Natural killer cell (primary cell): ENCODE measurements around the gene TSPAN11. TPM values are rescaled to one million over a fixed set of nuclear protein-coding genes. Genes with fewer than 3 reads are reported as not detected.

Source experiments
- ATAC-seq, 3 donors: fragments of 150-1000 bp in 2 of 3; fragments of 200-7000 bp in 1 of 3; cut with Tn5 transposase; 1 replicate in 1 of 3; 2 replicates in 2 of 3; pipeline ENCODE4 v1.10.0; 2021; ENCODE audit warnings: mild to moderate bottlenecking in 2 of 3, moderate library complexity in 2 of 3
- DNase-seq, 2 donors: peaks; one replicate each; pipeline versions ENCODE4 v3.0.0 to v3.0.0-alpha.2; 2013 to 2021; ENCODE audit warnings: mixed read lengths in 1 of 2
- H3K27ac ChIP-seq: one replicate; pipeline ENCODE4 v1.5.1; 2013; ENCODE audit warnings: mild to moderate bottlenecking, low read length
- H3K27me3 ChIP-seq: one replicate; pipeline ENCODE4 v1.6.1; 2013; ENCODE audit warnings: low read length; ENCODE audit not compliant: control insufficient read depth, insufficient read depth
- H3K36me3 ChIP-seq: one replicate; pipeline ENCODE4 v1.6.1; 2013; ENCODE audit warnings: low read length; ENCODE audit not compliant: control insufficient read depth, insufficient read depth
- H3K4me1 ChIP-seq: one replicate; pipeline ENCODE4 v1.6.1; 2013; ENCODE audit warnings: low read length; ENCODE audit not compliant: control insufficient read depth, insufficient read depth
- H3K4me3 ChIP-seq: one replicate; pipeline ENCODE4 v1.5.1; 2013; ENCODE audit warnings: low read length
- H3K9me3 ChIP-seq: one replicate; pipeline ENCODE4 v1.6.1; 2013; ENCODE audit warnings: low read length; ENCODE audit not compliant: control insufficient read depth, insufficient read depth
- H3K27ac Mint-ChIP-seq, 2 donors: one replicate each; pipeline ENCODE4 v1.8.0; 2022; ENCODE audit warnings: mild to moderate bottlenecking in 2 of 2, mixed read lengths in 2 of 2, moderate library complexity in 1 of 2
- H3K27me3 Mint-ChIP-seq, 2 donors: one replicate each; pipeline ENCODE4 v1.8.0; 2022; ENCODE audit warnings: low read depth in 2 of 2, mixed read lengths in 2 of 2
- H3K36me3 Mint-ChIP-seq: one replicate; pipeline ENCODE4 v1.8.0; 2022; ENCODE audit warnings: mixed read lengths
- H3K4me1 Mint-ChIP-seq, 2 donors: one replicate each; pipeline ENCODE4 v1.8.0; 2022; ENCODE audit warnings: mixed read lengths in 2 of 2
- H3K4me3 Mint-ChIP-seq: one replicate; pipeline ENCODE4 v1.8.0; 2022; ENCODE audit warnings: mild to moderate bottlenecking, moderate library complexity, mixed read lengths
- H3K9me3 Mint-ChIP-seq, 2 donors: one replicate each; pipeline ENCODE4 v1.8.0; 2022; ENCODE audit warnings: mixed read lengths in 2 of 2
- CTCF ChIP-seq: fragments of 200-600 bp; IDR thresholded peaks from one replicate; pipeline ENCODE4 v1.8.0; 2022; ENCODE audit warnings: antibody characterized with exemption
- WGBS: methylation state at CpG from one replicate; pipeline ENCODE4 v1.1.7; 2013; ENCODE audit warnings: missing lambda C conversion rate; ENCODE audit not compliant: insufficient coverage; 5-methylcytosine and 5-hydroxymethylcytosine counted together
- intact Hi-C: fragments of 100-400 bp; cut with micrococcal nuclease; formaldehyde crosslinking; loops from one replicate; pipeline ENCODE4 v1.14.2; 2022
- total RNA-seq, 4 donors: library from RNA; stranded (reverse); fragments of 120-200 nt in 1 of 4; gene quantifications; one replicate each; pipeline versions ENCODE4 v1.2.3 to v1.2.4, GENCODE V29; 2013 to 2022

TSPAN11 gene
- total RNA-seq, 3 donors from 2014 or later (not counting 1 experiment from before 2014, with no cell fraction given), result not detected

- 93% methylated on average over 2 of the region's 3 CpGs for WGBS
- DNase-seq, result no peak
- no peak overlapping the region for H3K4me3 Mint-ChIP-seq
- H3K27me3 Mint-ChIP-seq, result no peaks in the 10 kb centered on the region
- Histone ChIP-seq H3K27me3 (no peaks in the 10 kb centered on the region), H3K4me3 (no peak overlapping the region), H3K27ac (no peak overlapping the region), H3K36me3 (no peaks in the 10 kb centered on the region), H3K4me1 (no peaks in the 10 kb centered on the region), H3K9me3 (no peaks in the 10 kb centered on the region)
- TF ChIP-seq CTCF, result no peak
- H3K36me3 Mint-ChIP-seq, result no peaks in the 10 kb centered on the region
- no peaks in the 10 kb centered on the region for H3K4me1 Mint-ChIP-seq
- H3K27ac Mint-ChIP-seq, result no peak overlapping the region
- no peak for ATAC-seq
- intact Hi-C loops, result no loop called here
- H3K9me3 Mint-ChIP-seq, result no peaks in the 10 kb centered on the region
Observed at GRCh38 chr12:30990776-30991175, 64.2 kb downstream of the TSPAN11 start.

GRCh38 chr12:30991466-30991865, 64.9 kb downstream of the TSPAN11 start:
- intact Hi-C loops, result no loop called here
- DNase-seq, result no peak
- H3K4me3 ChIP-seq, result no peak overlapping the region
- no peaks in the 10 kb centered on the region for H3K36me3 ChIP-seq
- WGBS, result 88% methylated on average over 4 of the region's 4 CpGs
- H3K9me3 ChIP-seq, result no peaks in the 10 kb centered on the region
- Mint-ChIP-seq H3K4me1 (no peaks in the 10 kb centered on the region), H3K36me3 (no peaks in the 10 kb centered on the region), H3K27ac (no peak overlapping the region), H3K27me3 (no peaks in the 10 kb centered on the region), H3K4me3 (no peak overlapping the region), H3K9me3 (no peaks in the 10 kb centered on the region)
- H3K4me1 ChIP-seq, result no peaks in the 10 kb centered on the region
- no peak for TF ChIP-seq CTCF
- no peak for ATAC-seq
- H3K27me3 ChIP-seq, result no peaks in the 10 kb centered on the region
- no peak overlapping the region for H3K27ac ChIP-seq

GRCh38 chr12:30992381-30992780, 65.8 kb downstream of the TSPAN11 start:
- Histone ChIP-seq H3K9me3 (no peaks in the 10 kb centered on the region), H3K27ac (no peak overlapping the region), H3K27me3 (no peaks in the 10 kb centered on the region), H3K36me3 (no peaks in the 10 kb centered on the region), H3K4me3 (no peak overlapping the region), H3K4me1 (no peaks in the 10 kb centered on the region)
- no peaks in the 10 kb centered on the region for H3K4me1 Mint-ChIP-seq
- DNase-seq (no peak), ATAC-seq (no peak)
- 77% methylated on average over 4 of the region's 4 CpGs for WGBS
- no peak overlapping the region for H3K4me3 Mint-ChIP-seq
- TF ChIP-seq CTCF, result no peak
- H3K27me3 Mint-ChIP-seq, result no peaks in the 10 kb centered on the region
- intact Hi-C loops, result no loop called here
- no peak overlapping the region for H3K27ac Mint-ChIP-seq
- H3K36me3 Mint-ChIP-seq, result no peaks in the 10 kb centered on the region
- no peaks in the 10 kb centered on the region for H3K9me3 Mint-ChIP-seq

- intact Hi-C loops, result no loop called here
- H3K27ac Mint-ChIP-seq, result no peak overlapping the region
- Histone ChIP-seq H3K36me3 (no peaks in the 10 kb centered on the region), H3K9me3 (no peaks in the 10 kb centered on the region), H3K4me3 (no peak overlapping the region), H3K27ac (no peak overlapping the region), H3K27me3 (no peaks in the 10 kb centered on the region), H3K4me1 (no peaks in the 10 kb centered on the region)
- WGBS, result 85% methylated on average over 4 of the region's 4 CpGs
- no peaks in the 10 kb centered on the region for H3K9me3 Mint-ChIP-seq
- no peak for DNase-seq
- H3K4me1 Mint-ChIP-seq, result no peaks in the 10 kb centered on the region
- H3K4me3 Mint-ChIP-seq, result no peak overlapping the region
- H3K36me3 Mint-ChIP-seq, result no peaks in the 10 kb centered on the region
- no peak for ATAC-seq
- no peak for TF ChIP-seq CTCF
- H3K27me3 Mint-ChIP-seq, result no peaks in the 10 kb centered on the region
Observed at GRCh38 chr12:30993766-30994165, 67.2 kb downstream of the TSPAN11 start.
